GM12865 (cell line): ENCODE data around the gene CCDC136.

Experiments
- DNase-seq: peaks from one replicate; pipeline ENCODE4 v3.0.0; 2010; ENCODE audit warnings: low read depth
- H3K4me3 ChIP-seq: 2 replicates; pipeline ENCODE4 v1.5.1; 2011; ENCODE audit warnings: mild to moderate bottlenecking, low read depth, low read length, control low read depth
- CTCF ChIP-seq: IDR thresholded peaks from 2 replicates; pipeline ENCODE4 v1.5.1; 2011; ENCODE audit warnings: low read length, control low read depth, low read depth, inconsistent platforms; ENCODE audit not compliant: insufficient read depth; ENCODE audit errors: missing control alignments

CCDC136 gene

DNA sequence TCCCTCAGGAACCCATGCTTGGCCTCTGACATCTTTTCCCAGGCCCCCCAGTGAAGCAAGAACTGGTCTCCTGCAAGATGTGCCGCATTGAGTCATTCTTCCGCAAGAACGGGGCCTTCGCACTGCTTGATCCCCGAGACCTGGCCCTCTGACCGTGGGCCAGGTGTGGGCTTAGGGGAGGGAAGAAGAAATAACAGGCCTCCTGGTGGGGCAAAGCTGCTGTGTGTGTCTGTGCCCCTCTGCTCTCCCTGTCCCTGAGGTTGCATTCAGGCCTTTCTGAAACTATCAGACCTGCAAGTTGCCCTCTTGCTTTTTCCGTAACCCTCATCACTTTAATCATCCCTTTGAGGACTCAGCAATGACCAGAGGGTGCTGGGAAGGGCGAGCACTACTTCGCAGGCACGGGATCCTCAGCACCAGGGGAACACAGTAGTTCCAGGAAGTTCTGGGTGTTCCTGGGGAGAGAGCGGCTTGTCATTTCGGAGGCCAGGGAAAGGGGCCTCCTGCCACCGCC is 76.9 kb downstream of the CCDC136 start:
- no peak for DNase-seq
- no peak for TF ChIP-seq CTCF

GRCh38 chr7:128869138-128869943 is 77.6 kb downstream of the CCDC136 start:
- TF ChIP-seq CTCF: no peak
- peak; percentile 70 for DNase-seq
- H3K4me3 ChIP-seq: peak overlapping the region; percentile 42

More for the DNA sequence above, 76.9 kb downstream of the CCDC136 start:
- H3K4me3 ChIP-seq: no peak overlapping the region; the same call in 1 of the 2 replicates

DNA sequence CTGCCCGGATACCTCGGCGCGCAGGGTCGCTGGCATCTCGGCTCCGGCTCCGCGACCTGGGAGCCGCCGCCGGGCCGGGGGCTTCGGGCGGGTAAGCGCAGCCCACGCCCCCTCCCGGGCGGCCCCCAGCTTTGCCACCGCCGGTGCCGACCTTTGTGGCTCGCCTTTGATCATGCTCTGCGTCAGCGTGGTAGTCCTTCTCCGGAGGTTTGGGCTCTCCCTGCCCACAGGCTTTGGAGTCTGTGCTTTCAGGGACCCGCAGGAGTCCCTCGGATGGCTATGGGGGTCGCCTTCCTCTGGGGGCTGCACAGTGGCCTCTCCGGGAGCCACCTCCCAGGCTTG is 78.1 kb downstream of the CCDC136 start:
- peak overlapping the region; percentile 33; the same call in 1 of the 2 replicates for H3K4me3 ChIP-seq
- no peak for DNase-seq
- TF ChIP-seq CTCF: peak; percentile 2

GRCh38 chr7:128871050-128871449 is 79.3 kb downstream of the CCDC136 start:
- H3K4me3 ChIP-seq: no peak overlapping the region
- no peak for DNase-seq
- no peak for TF ChIP-seq CTCF
